GM18508 (cell line): ENCODE data around the gene YPEL1.

Experiments used
- ATAC-seq: cut with Tn5 transposase; IDR thresholded peaks from one replicate; pipeline ENCODE4 v1.9.1; 2021; ENCODE audit warnings: moderate number of reproducible peaks; ENCODE audit not compliant: insufficient read depth, unreplicated experiment

The YPEL1 gene, protein sequence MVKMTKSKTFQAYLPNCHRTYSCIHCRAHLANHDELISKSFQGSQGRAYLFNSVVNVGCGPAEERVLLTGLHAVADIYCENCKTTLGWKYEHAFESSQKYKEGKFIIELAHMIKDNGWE

DNA sequence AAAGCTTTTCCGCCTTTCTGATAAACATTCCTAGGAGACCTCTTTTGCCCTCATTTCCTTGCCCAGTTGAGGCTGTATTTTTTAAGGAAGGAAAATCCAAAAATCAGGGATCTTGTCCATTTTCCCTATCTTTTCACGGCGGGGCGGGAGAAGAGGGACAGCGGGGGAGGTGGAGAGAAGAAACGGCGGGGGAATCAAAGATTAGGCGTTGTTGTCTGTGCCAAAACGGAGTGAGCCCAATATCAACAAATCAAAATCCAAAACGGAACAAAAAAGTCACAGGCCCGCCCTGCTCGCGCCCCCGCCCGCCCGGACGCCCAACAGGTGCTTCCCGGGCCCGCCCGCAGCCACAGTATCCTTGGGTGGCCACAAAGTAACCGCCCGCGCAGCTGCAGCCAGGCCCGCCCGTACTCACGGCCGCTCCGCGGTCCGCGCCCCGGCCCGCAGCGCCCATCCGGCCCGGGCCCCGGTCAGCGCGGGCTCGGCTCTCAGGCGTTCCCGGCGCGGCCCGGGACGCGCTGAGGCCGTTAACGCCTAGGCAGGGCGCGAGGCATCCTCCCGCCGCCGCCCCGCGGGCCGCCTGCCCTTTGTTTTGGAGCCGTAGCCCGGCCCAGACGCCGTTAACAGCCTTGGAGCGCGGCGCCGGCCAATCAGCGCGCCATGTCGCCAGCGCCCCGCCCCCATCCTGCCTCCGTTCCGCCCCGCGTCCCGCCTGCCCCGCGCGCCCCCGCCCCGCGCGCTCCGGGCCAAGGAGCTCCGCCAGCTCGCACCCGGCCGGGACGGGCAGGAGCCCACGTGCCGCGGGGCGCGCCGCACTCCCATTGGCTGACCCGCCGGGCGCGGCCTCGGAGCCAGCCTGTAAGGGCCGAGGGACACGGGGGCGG is at the start of gene YPEL1:
TSS of gene YPEL1 (minus strand) at position 595 of the 884 bp plus-strand sequence. CDS start 25,050 bp downstream, outside the sequence.
- ATAC-seq: no peak

DNA sequence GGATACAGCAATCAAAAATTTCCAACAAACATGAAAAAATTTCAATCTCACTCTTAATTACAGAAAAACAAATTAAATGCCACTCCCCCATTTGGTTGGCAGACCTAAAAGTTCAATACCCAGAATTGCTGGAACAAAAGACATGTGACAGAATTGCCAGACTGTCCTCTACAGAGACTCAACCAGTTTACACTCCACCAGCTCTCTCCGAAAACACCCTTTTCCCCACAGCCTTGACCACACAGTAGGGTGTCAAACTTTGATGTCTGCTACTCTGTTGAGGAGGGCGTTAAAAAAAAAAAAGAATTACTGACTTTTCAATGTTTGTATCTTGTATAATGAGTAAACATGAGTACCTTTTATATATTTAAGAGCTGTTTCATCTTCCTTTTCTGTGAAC is 44.7 kb upstream of the YPEL1 start:
- ATAC-seq: no peak

DNA sequence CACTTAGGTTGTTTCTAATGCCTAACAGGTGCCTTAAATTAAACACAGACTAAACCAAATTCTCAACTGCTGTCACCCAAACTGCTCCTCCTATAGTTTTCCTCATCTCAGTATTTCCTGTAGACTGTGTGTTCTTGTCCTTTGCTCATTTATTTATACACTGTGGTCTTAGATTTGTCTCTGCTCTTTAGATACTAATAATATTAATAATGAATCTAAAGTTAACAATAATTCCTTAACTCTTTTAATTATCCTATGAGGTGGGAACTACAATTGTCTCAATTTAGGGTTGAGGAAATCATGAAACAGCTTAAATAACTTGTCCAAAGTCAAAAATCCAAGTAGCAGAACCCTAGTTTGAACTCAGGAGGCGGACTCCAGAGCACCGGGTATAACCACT is 43.9 kb upstream of the YPEL1 start:
- no peak for ATAC-seq

DNA sequence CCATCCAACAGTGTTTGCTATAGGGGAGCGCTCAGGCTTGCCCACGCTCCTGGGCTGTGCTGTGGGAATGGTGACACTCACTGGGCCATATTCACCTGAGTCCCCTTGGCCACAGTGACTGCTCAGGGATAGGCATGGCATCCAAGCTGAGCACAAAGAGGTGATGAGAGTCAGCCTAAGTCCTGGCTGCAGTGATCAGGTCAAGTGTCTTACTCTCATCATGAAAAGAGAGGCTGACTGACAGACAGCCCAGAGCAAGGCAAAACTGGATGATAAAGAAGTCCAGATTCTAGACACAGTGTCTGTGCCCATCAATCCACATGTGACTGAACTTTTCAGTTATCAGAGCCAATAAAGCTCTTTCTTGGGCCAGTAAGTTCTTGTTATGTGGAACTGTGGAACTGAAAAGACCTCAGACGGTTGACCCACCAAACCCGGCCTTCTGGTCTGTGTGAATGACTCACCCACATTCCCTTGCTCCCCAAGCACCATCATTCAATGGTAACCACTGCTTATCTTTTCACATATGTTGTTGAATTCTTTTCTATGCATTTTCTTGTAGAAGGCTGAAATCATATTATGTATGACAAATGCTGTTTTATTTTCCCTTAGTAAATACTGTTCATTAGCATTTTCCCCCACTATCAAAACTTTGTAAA is 43.2 kb upstream of the YPEL1 start:
- ATAC-seq: no peak

DNA sequence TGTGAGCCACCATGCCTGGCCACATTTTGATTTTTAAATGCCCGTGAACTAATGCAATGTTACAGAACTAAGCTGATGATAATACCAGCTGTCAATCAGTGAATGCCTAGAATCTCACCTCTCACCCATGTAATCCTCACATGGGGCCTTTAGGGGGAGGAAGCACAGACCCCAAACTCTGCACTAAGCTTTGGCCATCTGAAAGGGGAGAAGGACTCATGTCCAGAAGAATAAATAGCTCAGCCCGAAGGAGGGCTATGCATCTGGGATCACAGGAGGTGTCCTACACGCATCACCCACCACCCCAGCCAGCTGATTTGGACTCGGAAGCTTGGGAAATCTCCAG is 36.0 kb upstream of the YPEL1 start:
- ATAC-seq: no peak

DNA sequence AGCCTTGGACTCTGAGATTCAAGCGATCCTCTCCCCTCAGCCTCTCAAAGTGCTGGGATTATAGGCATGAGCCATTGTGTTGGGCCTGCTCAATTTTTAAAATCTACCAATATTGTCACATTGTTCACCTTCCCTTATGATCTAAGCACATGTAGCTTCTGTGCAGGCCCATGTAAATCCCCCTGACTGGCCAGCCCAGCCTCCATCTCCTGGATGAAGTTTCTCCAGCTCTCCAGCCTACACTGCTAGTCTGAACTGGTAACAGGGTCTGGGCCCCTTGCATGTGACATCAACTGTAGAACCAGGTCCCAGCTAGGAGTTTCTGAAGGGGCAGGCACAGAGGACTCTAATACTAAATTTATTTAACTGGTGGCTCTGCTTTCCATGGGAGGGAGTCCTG is 32.8 kb upstream of the YPEL1 start:
- ATAC-seq: no peak

DNA sequence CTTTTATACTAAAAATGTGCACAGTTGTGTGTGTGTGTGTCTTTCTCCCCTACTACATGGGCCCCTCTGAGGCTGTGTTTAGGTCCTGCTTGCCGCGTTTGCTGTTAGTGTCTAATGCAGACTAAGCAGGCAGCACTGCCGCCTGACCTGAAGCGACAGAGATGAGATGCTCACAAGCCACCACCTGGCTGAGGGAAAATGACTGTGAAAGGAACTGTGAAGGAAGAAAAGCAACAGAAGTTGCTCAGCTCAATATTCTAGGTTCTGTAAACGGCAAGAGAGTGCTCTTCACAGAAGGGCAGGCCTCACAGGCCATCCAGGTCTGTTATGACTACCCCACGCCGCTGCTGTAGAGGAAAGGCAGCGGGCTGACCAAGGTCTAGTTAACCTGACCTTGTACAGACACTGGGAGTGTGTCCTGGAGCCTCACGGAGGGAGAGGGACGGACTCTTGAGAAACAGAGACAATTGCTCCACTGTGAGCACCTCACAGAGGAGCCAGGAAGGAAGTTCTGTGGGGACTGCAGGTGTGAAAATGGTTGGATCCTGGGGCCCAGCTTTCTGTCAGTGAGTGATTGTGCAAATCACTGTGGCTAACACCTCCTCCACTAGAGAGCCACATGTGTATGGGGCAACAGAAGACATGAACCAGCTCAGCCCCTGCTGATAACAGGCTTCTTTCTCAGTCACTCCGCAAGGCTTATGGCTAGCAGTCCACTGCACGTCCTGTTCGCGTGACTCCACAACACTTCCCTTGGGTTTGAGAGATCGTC is 31.3 kb upstream of the YPEL1 start:
- ATAC-seq: no peak

DNA sequence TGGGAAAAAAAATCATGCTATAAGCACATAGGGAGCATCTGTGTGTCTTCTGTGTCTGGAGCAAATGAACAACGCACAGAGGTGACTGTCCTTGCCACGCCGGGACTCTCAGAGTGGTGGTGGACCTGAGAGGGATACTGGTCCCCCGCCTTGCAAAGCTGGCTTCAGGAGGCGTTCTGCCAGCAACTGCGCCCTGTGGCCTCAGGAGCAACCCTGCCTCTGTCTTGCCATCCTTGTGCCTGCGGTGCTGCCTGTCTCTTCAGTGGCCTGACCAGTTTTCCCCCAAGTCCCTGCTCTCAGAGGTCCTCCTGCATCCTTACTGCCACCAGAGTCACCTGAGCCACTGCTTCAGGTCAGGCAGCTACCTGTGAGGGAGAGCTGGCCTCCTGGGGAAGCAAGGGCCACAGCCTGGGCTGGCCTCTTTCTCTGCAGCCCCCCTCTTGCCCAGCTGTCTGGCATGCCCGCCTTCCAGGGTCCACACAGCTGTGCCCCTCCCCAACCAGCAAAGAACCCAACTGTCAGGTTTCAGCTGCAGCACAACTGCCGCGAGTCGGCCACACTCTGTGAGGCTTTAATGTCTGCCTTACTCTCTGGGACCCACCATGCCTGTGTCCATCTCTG is 30.4 kb upstream of the YPEL1 start:
- no peak for ATAC-seq

DNA sequence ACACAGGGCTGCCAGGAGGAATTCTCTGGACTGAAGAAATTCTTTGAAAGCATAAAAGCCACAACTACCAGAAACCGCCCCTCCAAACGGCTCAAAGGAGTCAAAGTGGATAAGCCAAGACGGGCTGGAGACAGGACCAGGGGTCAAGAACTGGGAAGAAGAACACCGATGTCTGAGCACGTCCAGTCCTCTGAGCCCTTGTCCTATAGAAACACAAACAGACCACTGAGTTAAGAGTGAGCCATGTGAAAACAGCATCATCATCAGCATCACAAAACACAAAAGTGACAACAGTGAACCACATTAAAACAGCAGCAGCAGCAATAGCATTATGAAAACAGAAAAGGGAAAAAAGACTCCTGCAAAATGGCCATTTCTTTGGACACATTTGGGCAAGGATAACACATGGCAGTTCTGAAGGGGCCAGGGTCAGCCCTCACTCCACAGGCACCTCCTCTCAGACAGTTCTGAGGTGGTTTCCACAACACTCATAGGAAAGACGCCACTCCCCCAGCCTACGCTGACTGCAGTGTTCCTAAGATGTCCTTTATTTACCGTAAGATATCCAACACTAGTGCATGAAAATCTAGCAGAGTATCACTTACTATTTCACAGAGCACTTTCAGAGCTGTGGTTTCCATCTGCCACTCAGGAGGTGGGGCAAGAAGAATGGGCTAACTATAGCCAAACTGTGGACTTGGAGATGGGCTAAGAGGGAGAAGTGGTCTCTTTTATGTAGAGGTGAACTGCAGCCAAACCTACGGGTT is 28.6 kb upstream of the YPEL1 start:
- ATAC-seq: no peak

DNA sequence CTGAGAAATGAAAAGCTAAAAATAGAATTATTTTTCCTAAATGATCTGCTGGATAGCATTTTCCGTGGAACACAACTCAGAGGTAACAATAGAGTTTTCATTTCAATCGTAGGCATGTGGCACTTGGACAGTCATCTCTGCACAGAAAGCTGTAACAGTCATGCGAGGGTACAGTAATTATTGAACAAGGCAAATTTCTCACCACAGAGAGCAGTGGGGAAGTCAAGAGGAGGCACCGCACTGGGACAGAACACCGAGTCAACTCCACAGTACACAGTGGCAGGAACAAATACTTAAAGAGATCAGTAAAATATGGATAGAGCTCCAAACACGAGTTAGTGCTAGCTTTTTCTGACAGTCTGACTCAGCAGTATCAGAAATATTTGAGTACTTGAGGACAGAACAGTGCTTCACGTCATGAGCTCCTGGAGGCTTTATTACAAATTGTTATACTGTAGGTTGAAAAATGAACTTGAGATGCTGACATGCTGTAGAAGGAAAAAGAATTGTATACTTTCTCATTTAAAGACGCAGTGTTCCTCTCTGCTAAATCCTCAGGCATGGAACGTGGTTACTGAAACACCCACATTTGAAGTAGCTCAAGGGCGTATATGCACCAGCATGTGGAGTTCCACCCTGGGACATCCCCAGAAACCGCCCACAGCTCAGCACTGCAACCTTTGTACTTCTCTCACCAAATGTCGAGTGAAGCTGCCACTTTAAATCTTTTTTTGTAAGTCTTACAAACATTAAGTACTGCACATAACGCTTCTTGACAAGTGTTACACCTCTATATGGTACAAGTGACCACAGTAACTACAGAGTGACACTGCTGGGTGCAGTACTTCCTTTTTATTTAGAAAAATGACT is 27.4 kb upstream of the YPEL1 start:
- ATAC-seq: no peak

DNA sequence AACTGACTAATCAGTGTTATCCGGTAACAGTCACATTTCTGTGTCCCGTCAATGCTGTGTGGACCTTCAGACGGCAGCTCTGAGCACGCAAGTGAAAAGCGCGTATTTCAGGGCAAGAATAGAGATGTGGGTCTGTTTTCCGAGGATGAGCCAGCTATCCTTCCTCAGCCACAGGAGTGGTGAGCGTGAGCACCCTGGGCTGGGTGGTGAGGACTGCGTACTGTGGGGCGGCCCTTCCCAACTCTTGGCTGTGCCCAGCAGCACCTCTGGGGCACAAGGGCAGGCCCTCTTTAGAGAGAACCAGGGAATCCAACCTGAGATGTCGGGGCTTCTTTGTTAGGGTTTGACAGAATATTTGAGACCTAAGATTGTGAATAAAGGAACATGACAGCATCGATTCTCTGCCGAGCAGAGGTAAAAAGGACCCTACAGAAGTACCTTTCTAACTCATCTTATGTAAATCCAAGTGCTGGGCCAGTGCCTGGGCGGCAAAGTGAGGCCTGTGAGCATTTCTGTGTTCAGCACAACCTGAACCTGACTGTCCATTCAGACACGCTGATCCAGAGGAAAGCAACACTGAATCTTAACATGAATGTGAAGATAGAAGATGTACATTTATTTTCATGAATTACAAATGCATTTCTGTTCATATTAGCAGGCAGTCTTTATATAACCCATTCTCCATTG is 26.5 kb upstream of the YPEL1 start:
- no peak for ATAC-seq

DNA sequence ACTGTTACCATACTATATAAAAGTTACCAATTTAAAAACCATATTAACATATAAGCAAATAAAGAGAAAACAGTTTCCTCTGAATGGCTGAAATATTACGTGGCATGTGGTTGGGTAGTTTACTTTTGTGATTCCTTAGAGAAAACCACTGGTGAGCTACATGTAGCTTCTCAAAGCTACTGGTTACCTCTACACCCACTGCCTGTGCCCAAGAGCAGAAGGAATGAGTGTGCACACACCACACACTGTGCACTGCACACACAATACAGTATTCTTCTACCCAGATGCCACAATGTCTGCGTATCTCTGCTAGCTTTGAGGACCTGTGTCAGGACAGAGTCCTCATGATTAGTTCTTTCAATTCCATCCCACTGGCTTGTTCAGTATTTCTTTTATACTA is 25.5 kb upstream of the YPEL1 start:
- no peak for ATAC-seq

DNA sequence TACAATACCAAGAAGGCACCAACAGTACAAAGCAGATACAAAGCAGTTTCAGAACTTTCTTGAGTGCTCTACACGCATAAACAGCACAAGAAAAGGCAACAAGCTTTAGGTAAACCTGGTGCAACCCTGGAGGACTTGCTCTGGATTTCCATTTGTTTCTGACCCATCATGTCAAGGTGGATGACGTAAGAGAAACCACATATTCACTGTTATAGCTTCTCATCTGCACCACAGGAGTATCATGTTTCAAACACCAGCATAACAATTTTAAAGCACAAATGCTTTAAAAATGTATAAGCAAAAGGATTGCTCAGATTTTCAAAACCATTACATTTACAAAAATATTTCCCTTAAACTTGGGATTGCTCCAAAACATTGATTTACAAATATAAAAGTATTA is 25.0 kb upstream of the YPEL1 start:
- ATAC-seq: no peak

DNA sequence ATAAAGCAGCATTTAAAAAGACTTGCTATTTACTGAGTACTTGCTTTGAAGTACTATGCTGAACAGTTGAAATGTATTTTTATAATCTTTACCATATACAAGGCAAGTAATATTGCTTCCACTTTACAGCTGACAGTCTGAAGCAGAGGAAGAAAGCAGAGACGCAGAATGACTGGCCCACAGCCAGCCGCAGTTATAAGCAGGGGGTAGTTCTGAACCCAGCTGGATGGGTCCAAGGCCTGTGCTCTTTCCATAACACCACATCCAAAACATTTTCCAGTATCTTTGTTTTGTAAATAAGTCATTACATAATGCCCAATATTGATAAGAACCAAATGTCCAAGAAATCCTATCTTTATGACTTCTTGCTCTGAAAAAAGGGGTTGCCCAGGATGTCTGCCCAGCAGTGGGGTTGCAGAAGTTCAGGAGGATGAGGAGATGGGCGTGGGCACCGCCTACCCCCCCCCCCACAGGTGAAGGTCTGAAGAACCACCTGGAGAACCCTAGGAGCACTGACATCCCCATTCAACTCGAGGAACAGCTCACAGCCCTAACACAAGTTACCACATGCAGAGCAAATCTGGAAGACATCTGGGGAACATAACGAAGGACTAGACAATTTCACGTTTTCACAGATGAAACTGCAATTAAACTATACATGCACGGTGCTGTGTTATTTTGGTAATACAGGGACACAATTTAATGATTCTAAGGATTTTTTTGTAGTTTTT is 24.2 kb upstream of the YPEL1 start:
- ATAC-seq: no peak

DNA sequence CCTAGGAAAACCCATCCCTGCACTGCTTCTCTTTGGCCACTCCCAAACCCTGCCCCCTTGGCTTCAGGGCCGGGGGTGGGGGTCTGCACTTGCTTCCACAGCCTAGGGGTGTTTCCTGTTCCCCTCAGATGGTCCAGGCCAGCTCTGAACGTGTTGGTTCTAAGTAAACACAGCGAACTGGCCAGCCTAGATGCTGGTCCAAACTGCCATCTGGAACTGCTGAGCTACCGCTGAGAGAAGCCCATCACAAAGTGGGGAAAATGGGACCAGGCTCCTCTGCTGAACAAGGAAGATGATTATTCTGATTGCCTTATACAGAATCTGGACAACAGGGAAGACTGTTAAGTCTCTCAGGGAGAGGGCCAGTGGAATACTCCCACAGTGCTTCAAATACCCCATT is 23.5 kb upstream of the YPEL1 start:
- ATAC-seq: no peak

DNA sequence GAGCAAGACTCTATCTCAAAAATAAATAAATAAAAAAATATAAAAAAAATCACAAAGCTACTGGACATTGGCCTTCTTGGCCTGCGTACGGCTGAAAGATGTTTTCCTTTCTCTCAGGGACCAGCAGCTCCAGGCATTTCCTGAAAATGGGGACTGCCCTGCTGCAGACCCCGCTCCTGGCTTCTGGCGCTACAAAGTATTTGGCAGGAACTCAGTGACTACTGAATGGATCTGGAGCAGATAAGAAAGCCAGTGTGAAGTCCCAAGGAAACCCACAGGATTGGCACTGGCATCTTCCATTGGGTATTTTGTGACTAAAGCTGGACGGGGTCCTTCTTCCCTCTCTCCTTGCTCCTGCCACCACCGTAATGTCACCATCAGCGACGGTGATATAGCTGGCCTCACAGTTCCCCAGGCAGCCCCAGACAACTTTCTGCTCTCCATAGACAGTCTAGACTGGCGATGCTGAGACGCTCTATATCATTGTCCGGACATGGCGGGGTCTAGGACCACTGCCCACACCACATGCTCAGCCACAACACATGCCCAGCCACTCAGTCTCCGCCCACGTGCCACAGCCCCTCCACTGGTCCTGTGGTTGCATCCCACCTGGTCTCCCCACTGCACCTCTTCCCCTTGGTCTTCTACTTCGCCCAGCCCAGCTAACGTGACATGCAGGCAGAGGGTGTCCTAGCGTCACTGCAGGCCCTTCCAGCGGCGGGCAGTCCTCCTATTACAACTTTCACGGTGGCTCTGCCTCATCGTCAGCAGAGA is 22.7 kb upstream of the YPEL1 start:
- ATAC-seq: no peak

DNA sequence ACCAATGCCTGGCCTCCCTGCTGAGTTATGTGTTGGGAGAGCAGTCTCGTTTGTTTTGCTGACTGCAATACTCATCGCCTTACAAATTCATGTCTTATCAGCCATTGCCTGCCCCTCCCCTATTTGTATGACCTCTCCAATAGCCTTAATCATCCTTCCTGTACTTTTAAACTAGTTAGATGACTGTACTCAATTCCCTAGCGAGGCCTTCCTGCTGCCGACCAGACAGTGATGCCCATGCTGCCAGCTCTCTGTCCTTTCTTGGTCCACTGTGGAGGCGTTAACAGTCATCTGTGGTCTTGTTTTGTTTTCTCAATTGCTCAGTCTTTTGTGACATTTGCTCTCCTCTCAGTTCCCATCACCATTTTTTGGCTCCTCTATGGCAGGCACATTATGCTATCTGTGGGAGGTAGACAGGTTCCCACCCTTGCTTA is 20.3 kb upstream of the YPEL1 start:
- ATAC-seq: no peak
